Transverse colon (tissue), 4 donors: ENCODE data around the gene ZYX.

Source experiments
- CTCF ChIP-seq, 5 experiments: fragments of 200-600 bp in 3 of 5; fragments of 450-650 bp in 2 of 5; sonication (generic) in 3 of 5; IDR thresholded peaks; 1 replicate in 2 of 5; 2 replicates in 3 of 5; pipeline ENCODE4 v1.5.1; 2016 to 2017; ENCODE audit warnings: antibody characterized with exemption in 5 of 5, inconsistent platforms in 3 of 5, mild to moderate bottlenecking in 2 of 5, moderate library complexity in 1 of 5
- EP300 ChIP-seq: sonication (generic); formaldehyde crosslinking; IDR thresholded peaks from one replicate; pipeline ENCODE4 v1.6.1; 2017; ENCODE audit warnings: antibody characterized with exemption, low read depth
- POLR2A ChIP-seq: fragments of 450-650 bp; IDR thresholded peaks from one replicate; pipeline ENCODE4 v1.6.1; 2016; ENCODE audit warnings: antibody characterized with exemption, mild to moderate bottlenecking, moderate library complexity
- POLR2AphosphoS5 ChIP-seq, 3 donors: sonication (generic); formaldehyde crosslinking; IDR thresholded peaks; one replicate each; pipeline ENCODE4 v1.6.1; 2016; ENCODE audit warnings: antibody characterized with exemption in 3 of 3

- no peak for TF ChIP-seq POLR2A
- TF ChIP-seq CTCF (IDR thresholded peaks at IDR 0.05): no peak
- TF ChIP-seq EP300: no peak
- TF ChIP-seq POLR2AphosphoS5 (IDR thresholded peaks at IDR 0.05): no peak
Measured at GRCh38 chr7:143390104-143390772, 9.1 kb downstream of the ZYX start.
